GM12892 (cell line): Measurements from ENCODE around the gene RAB10.
A peak's percentile ranks its signal among the peaks of the same experiment; 100 is the strongest.

ENCODE experiments used
- DNase-seq: peaks from one replicate; pipeline ENCODE4 v3.0.0; 2011; ENCODE audit not compliant: insufficient read length
- FAIRE-seq: peaks from 2 replicates; lab custom pipeline; 2011; peaks lifted over from hg19 to GRCh38; lab: Jason Lieb, UNC
- POLR2A ChIP-seq: IDR thresholded peaks from 2 replicates; pipeline ENCODE4 v1.6.1; 2011; ENCODE audit warnings: low read depth, low read length, control low read depth
- POLR2AphosphoS5 ChIP-seq: IDR thresholded peaks from 2 replicates; pipeline ENCODE4 v1.6.1; 2011; ENCODE audit warnings: low read depth, low read length, control low read depth
- TAF1 ChIP-seq: IDR thresholded peaks from 2 replicates; pipeline ENCODE4 v1.6.1; 2011; ENCODE audit warnings: low read depth, mild to moderate bottlenecking, control low read depth, low read length, borderline replicate concordance

Gene RAB10

GRCh38 chr2:26172871-26173775, 139.2 kb downstream of the RAB10 start, which contains the start of gene GAREM2:
TSS of gene GAREM2 (plus strand) at chr2:26173088. CDS start at chr2:26173221, 133 bp downstream.
- no peak for TF ChIP-seq POLR2AphosphoS5
- DNase-seq (peak; percentile 50), FAIRE-seq (no peak)

- DNase-seq: no peak
- no peak for TF ChIP-seq POLR2AphosphoS5
- no peak for FAIRE-seq
These were observed 140.0 kb downstream of the RAB10 start for GRCh38 chr2:26173776-26174482.

- FAIRE-seq (no peak), DNase-seq (no peak)
These were observed 141.0 kb downstream of the RAB10 start for GRCh38 chr2:26174691-26175465.

GRCh38 chr2:26175466-26176278, 141.8 kb downstream of the RAB10 start:
- FAIRE-seq (no peak), DNase-seq (peak; percentile 38)
- TF ChIP-seq POLR2A (no peak), TAF1 (no peak), POLR2AphosphoS5 (no peak)

More at GRCh38 chr2:26174691-26175465, 141.0 kb downstream of the RAB10 start:
- TF ChIP-seq TAF1: no peak
- TF ChIP-seq POLR2AphosphoS5: no peak
- TF ChIP-seq POLR2A: no peak

GRCh38 chr2:26176279-26176615, 142.4 kb downstream of the RAB10 start:
- DNase-seq (no peak), FAIRE-seq (no peak)
- TF ChIP-seq POLR2AphosphoS5: no peak
- no peak for TF ChIP-seq TAF1
- no peak for TF ChIP-seq POLR2A

GRCh38 chr2:26177122-26177521, 143.2 kb downstream of the RAB10 start:
- no peak for DNase-seq
- FAIRE-seq: no peak
- TF ChIP-seq TAF1 (no peak), POLR2A (no peak), POLR2AphosphoS5 (no peak)

GRCh38 chr2:26178246-26178645, 144.4 kb downstream of the RAB10 start:
- FAIRE-seq: no peak
- TF ChIP-seq POLR2AphosphoS5: no peak
- no peak for TF ChIP-seq TAF1
- no peak for TF ChIP-seq POLR2A
- no peak for DNase-seq

- peak; percentile 32 for DNase-seq
- FAIRE-seq: no peak
- TF ChIP-seq POLR2AphosphoS5: no peak
These were observed 145.0 kb downstream of the RAB10 start for GRCh38 chr2:26178746-26179436.

DNA sequence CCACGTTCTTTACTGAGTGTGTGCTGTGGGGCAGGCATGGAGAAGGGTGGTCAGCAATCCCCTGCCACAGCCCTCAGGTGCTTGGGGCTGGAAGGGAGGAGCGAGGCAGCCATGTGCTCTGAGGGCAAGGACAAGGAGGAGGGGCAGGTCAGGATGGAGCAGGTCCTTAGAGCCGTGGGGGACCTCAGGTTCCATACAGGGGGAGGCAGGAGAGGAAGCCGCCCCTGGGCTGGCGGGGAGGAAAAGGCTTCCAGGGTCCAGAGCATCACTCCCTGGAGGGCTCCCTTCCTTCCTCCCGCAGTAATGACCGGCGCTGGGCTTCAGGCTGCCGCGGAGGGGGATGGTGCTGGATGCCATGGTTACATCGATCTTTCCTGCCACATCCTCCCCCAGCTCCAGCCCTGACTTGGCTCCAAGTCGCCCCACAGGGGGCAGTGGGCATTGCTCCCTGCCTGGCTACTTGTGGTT, 145.6 kb downstream of the RAB10 start:
- FAIRE-seq: no peak
- TF ChIP-seq TAF1 (no peak), POLR2A (no peak), POLR2AphosphoS5 (no peak)
- no peak for DNase-seq

GRCh38 chr2:26182441-26182840, 148.6 kb downstream of the RAB10 start:
- FAIRE-seq: no peak
- TF ChIP-seq POLR2AphosphoS5 (no peak), TAF1 (no peak), POLR2A (no peak)
- DNase-seq: no peak
